H4 (cell line): ENCODE measurements around the gene ABCC8. TPM values are rescaled to one million over a fixed set of nuclear protein-coding genes. Genes with fewer than 3 reads are reported as not detected.

Experiments
- DNase-seq: peaks from one replicate; pipeline ENCODE4 v3.0.0-alpha.2; 2015; ENCODE audit warnings: low spot score
- total RNA-seq: library from RNA; depleted of rRNA; stranded (reverse); fragments of >200 nt; shearing (Covaris generic); gene quantifications from 2 replicates; pipeline ENCODE4 v1.2.3, GENCODE V29; 2014

Gene ABCC8
- total RNA-seq, 1 experiment from 2014 or later = not detected

DNA sequence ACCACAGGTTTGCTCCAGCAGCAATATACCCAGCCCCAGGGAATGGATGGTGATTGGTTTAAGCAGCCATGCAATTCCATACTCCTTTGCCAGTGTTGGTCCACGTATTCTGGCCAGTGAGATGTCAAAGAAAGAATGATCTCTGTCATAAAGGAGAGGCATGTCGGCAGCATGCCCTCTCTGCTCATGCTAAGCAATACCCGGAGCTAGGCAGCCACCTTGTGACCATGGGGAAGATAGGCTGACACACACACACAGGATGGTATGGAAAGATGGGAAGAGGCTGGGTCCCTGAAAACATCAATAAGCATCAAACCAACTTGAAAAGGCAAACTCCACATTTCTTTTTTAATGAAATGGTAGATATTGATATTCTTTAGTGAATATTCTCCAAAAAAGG lies 5.1 kb downstream of the ABCC8 start:
- no peak for DNase-seq

DNA sequence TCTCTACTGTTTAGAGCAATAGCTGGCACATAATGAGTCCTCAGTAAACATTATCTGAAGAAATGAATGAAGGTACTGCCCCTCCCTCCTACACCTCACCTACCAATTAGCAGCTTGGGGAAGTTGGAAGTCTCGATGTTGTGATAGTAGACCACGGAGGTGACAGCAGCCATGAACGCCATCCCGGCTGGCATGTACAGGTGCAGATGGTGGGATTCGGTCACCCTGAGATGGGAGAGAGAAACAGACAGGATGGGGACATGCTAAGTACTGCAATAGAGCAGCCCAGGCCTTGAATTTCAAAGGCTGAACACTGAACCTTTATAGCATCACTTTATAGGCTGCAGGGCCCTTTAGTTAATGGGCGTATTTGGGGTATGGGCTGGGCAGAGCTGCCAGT lies 6.6 kb downstream of the ABCC8 start:
- no peak for DNase-seq

DNA sequence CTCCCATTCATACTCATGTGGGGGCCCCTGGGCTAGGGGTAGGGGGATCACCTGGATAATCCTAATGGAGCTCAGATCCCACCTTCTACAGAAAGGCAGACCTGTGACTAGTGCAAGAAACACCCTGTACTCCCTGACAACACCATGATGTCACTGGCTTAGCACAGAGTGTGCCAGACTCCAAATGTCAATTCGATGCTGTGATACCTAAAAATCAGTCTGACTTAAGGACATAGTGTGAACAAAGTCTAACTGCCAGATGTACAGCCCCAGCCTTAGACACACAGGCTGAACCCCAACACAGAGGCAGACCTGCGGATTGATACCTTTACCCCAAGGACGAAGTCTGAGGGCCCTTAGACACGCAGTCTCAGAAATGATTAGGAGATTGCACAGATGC lies 8.5 kb downstream of the ABCC8 start:
- DNase-seq = no peak

DNA sequence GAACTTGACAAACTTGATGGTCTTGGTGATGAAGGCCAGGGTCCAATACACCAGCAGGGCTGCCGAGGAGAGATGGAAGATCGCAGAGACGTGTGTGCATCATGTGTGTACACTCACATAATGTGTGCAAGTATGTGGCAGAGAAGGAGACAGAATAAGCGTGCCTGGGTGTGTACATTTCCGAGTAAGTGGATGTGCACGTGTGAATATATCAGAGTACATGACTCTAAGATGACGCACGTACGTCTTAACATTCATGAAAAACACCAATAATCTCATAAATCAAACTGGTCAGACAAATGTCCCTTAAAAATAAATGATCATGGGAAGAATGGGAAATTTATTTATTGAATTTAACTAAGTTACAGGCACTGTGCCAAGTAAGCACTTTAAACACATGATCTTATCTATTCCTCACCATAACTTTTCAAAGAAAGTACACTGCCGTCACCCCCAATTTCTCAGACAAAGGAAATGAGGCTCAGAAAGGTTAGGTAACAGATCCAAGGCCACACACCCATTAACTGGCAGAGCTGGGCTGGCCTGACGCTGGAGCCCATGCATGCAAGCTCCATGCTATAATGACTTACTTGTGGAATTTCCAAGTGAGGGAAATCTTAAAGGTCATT lies 13.0 kb downstream of the ABCC8 start:
- no peak for DNase-seq

DNA sequence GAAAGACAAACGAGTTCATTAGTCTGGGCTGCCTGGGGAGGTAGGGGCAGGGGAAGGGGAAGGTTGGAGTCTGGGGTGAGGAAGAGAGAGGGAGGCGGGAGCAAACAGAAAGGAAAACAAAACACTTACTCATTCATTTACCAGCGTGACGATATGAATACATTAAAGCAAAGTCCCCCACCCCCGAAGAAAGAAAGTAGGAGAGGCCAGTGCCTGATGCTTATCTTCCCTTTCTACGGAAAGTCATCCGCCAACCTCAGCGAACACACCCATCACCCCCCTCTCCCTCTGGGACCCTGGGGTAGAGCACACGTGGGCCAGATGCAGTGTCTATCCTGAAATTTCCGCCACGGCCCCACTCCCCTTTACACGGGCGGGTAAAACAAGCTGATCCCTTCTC lies 13.7 kb downstream of the ABCC8 start:
- DNase-seq = no peak

DNA sequence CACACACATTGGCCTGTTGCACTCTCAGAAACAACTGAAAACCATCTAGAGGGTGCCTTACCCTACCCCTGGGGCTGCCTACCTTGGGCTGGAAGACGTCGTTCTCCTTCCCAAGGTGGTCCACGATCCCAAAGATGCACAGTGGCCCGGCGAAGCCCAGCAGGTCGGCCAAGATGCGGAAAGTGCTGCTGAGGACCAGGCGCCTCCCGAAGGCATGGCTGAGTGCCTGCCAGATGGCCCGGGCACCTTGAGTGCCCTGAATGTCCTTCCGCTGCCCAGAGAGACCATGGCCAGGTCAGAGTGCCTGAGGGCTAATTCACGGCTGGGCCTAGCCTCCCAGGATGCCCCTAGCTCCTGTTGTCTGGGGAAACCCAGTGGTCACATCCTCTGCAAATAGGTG lies 16.2 kb downstream of the ABCC8 start:
- DNase-seq = no peak

DNA sequence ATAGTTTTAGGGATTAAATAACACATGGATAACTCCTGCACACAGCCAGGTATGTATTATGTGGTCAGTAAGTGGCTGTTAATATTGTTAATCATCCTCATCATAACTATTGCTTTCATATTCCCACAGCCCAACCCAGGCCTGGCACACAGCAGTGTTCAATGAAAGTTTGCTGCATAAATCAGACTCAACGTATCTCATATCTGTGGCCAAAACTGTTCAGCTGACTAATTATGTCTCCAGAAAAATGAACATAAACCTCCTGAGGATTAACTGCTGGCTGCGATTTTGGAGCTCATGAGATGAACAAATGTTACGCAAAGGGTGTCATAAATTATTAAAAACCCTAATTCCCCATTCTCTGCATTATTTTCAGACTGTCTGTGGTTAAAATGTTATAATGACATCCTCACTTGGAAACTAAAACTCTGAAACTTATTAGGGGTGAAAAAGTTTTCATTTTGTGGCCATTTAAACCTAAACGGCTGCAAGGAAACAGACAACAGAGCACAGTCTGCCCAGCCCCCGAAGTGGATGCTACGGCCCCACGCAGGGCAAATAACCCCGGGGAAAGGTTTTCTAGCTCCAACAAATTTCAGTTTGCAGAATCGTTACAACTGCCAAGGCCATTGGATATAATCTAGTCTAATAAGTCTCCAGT lies 17.3 kb downstream of the ABCC8 start:
- no peak for DNase-seq

DNA sequence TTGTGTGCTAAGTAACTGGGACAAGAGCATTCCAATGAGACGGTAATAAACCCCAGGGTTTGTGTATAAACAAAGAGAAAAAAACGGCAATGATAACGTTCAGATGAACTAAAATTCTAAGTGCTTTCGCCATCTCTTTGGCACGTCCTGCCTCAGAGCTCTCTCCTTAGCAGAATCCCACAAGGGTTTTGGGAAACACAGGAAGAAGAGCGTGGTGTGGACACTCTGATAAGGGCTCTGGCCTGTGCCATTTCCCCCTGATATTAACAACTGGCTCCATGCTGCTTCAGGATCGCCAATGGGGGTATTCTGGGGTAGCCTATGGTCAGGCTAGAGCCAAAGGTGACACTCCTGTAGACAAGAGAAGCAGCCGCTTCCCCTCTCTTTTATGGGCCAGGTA lies 18.4 kb downstream of the ABCC8 start:
- no peak for DNase-seq

DNA sequence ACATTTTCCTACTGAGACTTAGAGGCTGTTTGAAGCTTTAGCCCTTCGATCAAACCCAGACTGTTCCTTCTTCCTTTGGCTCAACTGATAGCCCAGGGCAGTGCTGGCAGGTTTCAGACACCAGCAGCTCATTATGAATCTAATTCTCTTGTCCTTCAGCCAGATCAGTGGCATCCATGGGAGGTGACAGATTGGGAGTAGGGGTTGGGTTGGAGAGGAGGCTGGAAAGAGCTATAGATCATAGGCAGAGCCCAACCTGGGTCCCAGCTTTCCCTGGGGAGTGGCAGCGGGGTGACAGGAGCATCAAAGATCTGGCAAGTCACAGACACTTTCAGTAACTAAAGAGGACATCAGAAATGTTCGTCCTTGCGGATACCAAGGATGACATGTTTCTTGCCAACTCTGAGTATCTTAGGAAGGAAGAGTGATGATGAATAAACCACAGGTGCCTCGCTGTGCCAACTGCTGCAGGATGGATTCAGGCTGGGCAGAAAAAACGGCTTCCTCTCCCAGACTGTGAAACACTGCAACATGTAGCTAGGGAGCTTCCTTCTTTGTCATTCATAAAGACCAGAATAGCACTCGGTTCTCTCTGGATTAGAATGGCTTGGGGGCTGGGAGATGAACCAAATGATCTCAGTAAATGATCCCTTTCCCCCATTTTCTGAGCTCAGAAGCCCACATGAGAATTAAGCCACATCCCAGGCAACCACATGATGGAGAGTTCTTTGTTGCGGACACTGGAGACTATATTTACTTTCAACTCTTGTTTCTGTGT lies 19.1 kb downstream of the ABCC8 start:
- DNase-seq = no peak

DNA sequence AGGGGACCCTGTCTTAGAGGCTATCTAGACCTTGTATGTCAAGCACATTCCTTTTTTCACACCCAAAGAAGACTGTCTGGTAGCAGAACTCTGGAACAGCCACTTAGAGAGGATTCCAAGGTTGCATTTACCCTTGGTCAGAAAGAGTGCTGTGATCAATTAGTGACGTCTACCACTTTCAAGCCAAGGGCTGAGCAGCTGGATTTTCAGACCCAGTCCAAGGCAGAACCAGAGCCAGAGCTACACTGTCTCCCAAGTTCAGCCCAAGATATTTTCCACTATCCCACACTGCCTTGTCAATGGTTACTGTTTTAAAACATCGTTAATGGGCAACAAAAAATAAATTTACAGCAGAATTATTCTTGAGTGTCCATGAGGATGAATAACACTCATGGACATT lies 24.0 kb downstream of the ABCC8 start:
- no peak for DNase-seq

DNA sequence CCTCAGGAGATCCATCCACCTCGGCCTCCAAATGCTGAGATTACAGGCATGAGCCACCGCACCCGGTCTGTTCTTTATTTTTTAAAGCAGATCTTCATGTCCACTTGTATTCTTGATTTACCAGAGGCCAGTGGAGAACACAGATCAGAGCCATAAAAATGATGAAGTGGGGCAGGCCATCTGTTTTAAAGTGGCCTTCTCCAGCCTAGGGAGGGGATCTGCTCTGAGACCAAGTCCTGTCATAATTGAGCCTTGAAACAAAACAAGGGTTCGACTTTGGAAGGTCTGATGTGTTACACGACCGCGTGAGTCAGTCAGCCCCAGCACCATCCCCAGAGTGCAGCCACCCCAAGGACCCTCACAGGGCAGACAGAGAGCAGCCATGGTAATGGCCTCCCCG lies 27.5 kb downstream of the ABCC8 start:
- DNase-seq = no peak

DNA sequence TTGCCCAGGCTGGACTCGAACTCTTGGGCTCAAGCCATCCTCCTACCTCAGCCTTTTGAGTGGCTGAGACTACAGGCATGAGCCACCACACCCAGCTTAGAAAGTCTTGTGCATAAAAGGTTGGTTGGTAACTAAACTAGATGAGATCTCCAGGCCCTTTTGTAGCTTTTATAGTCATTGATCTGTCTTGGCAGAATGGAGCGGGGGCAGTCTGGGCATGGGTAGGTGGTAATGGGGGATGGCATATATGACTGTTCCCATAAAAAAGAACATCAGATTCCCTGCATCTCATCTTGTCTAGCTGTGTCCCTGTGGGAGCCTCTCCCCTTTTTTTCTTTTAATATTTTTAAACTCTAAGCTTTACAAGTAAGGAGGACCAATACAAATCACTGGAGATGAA lies 30.2 kb downstream of the ABCC8 start:
- no peak for DNase-seq

DNA sequence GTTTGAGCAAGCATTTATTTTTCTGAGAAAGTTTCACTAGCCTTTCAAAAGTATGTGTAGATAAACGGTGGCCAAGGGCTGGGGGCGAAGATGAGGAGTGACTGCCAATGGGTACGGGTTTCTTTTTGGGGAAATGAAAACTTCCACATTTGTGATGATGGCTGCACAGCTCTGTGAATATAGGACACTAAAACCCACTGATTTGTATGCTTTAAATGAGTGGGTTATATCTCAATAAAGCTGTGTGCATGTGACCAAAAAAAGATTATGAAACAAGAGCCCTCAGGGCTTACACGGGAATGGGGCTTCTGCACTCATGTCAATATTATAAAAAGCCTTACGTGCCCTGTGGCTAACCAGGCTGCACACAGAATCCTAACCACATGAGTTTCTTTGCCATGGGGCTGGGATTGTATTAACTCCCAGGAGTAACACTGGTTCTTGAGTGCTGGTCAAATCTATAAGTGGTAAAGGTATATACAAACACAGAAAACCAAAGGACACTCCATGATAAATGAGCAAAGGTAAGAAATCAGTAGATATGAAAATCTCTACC lies 31.3 kb downstream of the ABCC8 start:
- no peak for DNase-seq

DNA sequence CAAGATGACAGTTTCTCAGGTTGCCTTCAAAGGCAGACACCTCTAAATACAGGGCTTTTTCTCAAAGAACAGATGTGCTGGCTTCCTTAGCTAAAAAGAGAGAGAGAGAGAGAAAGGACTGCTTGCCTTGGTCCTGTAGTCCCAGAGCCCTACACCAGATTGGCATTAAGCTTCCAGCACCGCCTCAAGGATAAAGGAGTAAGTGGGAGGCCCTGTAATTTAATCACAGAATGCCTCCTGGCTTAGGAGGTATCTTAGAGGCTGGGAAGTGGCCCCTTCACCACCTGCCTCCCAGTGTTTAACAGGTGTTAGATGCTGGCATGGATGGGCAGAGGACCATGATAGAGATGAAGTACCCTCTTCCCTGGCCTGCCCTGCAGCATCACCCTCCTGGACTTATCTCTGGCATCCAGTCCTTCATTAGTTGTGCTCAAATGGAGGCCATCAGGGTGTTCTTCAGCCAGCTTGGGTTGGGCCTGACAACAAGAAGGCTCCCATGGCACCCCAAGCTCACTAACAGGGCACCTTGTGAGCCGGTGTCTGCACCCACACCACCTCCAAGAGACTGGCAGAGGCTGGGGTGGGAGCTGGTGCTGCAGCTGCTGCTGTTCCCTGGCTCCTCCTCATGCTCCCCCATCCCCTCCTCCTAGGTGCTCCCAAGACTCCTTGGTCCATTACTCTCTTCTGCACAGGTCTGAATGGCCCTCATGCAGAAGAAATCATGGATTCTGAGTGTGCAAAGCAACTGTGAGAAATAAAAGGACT lies 32.5 kb downstream of the ABCC8 start:
- DNase-seq = no peak

DNA sequence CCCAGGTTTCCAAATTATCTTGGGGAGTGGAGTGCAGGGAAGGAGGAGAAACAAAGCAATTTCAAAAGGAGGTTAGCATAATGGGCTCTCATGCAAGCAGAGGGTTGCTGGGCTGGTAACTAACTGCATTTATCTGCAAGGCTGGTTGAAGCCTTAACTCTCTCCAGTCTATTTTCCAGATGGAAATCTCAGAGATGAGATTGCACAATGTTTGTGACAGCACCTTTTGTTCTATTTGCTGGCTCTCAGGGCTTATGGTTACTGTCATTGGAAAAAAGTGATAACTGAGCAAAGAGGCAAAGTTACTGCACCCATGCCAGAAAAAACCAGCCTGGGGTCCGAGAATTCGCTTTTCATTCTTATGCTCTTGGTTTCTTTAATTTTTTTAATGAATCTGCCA lies 33.2 kb downstream of the ABCC8 start:
- no peak for DNase-seq

DNA sequence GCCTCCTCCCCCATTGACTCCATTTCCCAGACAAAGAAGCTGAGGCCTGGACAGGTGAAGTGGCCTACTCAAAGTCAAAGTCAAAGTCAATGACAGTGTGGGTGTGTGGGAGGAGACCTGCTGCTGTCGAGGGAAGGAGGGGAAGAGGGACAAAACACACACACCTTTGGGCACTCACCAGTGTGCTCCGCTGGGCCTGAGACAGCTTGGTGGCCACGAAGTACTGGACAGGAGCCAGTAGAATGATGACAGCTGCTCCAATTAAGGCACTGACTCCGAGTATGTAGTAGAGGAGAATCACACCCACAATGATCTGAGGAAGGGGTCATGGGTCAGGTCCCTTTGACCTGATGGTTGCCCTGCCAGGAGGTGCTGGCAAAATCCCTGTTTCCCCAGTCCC lies 33.6 kb downstream of the ABCC8 start:
- no peak for DNase-seq

DNA sequence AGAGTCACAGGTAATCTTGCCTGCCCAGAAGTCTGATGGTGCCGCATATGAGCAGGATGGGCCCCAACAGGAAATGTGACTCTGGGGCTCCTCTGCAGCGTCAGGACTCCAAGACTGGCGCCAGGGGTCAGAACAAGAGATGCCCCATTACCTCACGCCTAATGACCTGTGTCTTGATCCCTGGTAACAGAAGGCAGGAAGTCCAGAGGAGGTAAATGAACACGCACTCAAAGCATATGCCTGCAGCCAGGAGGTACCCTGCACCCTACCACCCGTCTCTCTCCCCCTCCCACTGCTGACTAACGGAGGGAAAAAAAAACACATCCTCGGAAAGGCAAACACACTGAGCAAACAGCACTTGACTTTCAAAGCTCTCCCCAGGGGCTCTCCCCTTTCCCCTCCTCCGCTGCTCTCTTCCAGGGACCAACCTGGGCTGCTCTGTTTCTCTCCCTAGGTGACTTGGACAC lies 37.3 kb downstream of the ABCC8 start:
- DNase-seq = no peak

DNA sequence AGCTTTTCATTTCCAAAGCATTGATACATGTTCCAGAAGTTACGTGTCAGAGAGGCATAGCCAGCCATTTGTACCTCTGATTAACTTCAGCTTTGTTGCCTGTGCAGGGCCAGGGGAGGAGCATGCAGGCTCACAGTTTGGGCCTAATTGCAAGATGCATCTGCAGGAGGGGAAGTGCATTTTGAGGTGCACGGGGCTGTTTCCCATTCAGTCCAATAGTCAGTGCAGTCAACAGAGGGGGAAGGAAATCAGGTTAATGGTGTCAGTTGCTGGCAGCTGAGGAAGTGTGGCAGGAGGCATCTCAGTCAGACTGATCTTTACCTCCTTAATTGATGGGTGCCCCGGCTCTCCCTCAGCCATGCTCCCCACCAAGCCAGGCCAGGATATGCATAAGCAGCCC lies 39.3 kb downstream of the ABCC8 start:
- no peak for DNase-seq

DNA sequence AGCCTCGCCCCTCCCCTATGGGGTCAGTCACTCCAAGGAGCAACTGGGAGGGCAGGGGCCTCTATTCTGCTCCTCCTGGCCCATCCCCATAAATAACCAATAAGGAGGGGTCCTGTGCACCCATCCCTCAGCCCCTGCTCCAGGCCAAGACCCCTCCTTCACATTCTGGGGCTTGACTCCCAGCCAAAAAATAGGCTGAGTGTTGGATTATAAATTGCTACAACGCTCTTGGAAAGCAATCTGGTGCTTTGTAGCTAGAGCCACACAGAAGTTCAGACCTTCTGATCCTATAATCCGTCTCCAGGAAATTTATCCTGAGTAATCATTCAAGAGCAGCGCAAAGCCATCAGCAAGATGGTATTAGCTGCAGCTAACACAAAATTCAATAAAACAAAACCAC lies 42.5 kb downstream of the ABCC8 start:
- no peak for DNase-seq

DNA sequence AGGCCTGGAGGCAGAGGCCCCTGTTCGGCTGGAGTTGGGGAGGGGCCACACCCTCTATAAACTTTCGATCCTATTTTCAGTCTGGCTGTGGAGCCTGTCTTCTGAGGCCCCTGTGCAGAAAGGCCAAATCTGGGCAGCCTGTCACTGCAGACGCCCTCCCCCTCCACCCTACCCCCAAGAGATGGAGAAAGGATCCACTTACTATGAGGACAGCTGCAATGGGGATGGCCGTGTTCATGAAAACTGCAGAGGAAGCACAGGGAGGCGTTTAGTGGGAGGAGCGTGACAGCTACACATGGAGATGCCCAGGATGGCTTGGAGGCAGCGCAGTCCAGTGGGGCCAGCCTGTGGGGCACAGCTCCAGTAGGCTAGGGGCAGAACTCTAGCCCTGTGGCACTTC lies 44.6 kb downstream of the ABCC8 start:
- no peak for DNase-seq

DNA sequence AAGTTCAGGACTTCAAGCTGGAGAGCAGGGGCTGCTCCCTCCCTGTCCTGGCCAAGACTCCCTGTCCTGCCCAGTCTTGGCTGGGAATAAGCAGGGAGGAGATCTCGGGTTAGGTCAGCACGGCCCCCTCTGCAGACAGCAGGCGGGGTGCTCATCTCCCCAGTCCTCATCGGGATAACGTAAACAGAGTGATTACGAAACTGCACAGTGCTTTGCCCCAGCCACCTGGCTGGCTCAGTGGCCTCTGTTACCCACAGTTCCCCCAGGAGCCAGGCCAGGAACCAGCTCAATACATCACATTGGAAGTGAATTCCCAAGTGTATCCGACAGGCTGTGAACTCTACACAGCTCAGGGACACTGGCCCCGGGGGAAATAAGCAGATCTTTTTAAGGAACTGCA lies 45.5 kb downstream of the ABCC8 start:
- DNase-seq = no peak

DNA sequence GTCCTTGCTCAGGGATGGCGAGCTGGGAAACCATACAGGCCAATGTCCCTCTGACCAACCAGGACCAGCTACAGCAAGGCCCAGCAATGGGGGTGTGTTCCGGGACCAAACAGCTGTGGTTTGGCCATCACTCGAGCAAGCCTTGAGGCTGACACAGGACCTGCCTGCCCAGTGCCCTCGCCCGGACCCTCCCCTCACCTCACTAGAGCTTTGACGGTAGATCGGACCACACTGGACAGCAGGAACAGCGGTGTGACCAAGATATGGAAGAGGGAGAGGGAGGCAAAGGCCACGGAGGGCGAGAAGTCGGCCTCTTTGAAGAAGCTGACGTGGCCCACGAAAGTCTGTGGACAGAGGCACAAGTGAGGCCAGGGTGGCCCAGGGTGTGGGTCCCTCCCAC lies 46.0 kb downstream of the ABCC8 start:
- DNase-seq = no peak
